Vagina (tissue), 2 donors: Measurements from ENCODE around the gene ENTPD1. TPM values are rescaled to one million over a fixed set of nuclear protein-coding genes. Genes with fewer than 3 reads are reported as not detected.

Experiments used
- DNase-seq, 2 donors: peaks; one replicate each; pipeline ENCODE4 v3.0.0-alpha.2; 2017; ENCODE audit errors: extremely low spot score in 2 of 2
- H3K27ac ChIP-seq: fragments of 200-600 bp; sonication (generic); one replicate; pipeline ENCODE4 v1.5.1; 2019
- H3K27me3 ChIP-seq: fragments of 200-600 bp; sonication (generic); one replicate; pipeline ENCODE4 v1.5.1; 2019
- H3K36me3 ChIP-seq, 2 donors: fragments of 200-600 bp; sonication (generic); one replicate each; pipeline ENCODE4 v1.5.1; 2017 to 2019
- H3K4me1 ChIP-seq: fragments of 200-600 bp; sonication (generic); one replicate; pipeline ENCODE4 v1.5.1; 2019
- H3K4me3 ChIP-seq, 2 donors: fragments of 200-600 bp; sonication (generic); 1 replicate in 1 of 2; 2 replicates in 1 of 2; pipeline ENCODE4 v1.5.1; 2016 to 2019
- H3K9me3 ChIP-seq: fragments of 200-600 bp; sonication (generic); one replicate; pipeline ENCODE4 v1.5.1; 2019
- POLR2A ChIP-seq, 2 donors: fragments of 450-650 bp; IDR thresholded peaks; one replicate each; pipeline ENCODE4 v1.6.1; 2017; ENCODE audit warnings: antibody characterized with exemption in 2 of 2, mild to moderate bottlenecking in 2 of 2, moderate library complexity in 2 of 2
- POLR2AphosphoS5 ChIP-seq, 2 donors: sonication (generic); formaldehyde crosslinking; IDR thresholded peaks; one replicate each; pipeline ENCODE4 v1.9.0; 2017; ENCODE audit warnings: antibody characterized with exemption in 2 of 2, mild to moderate bottlenecking in 2 of 2, low read depth in 1 of 2; ENCODE audit not compliant: insufficient read depth in 1 of 2
- intact Hi-C: fragments of 100-400 bp; cut with DNase I; formaldehyde crosslinking; loops from one replicate; pipeline ENCODE4 v1.15.1; 2023
- total RNA-seq: library from RNA; depleted of rRNA; stranded (reverse); fragments of >200 nt; gene quantifications from one replicate; pipeline ENCODE4 v1.2.3, GENCODE V29; 2016
- TF ChIP-seq, protein P1 (sequence below), 3 experiments: fragments of 450-650 bp in 2 of 3; fragments of 200-600 bp in 1 of 3; sonication (generic) in 1 of 3; IDR thresholded peaks; one replicate each; pipeline ENCODE4 v1.5.1; 2017 to 2019; ENCODE audit warnings: antibody characterized with exemption in 3 of 3, mild to moderate bottlenecking in 2 of 3, moderate library complexity in 2 of 3

Gene ENTPD1
- total RNA-seq, 1 donor from 2014 or later: 17.7 TPM

DNA sequence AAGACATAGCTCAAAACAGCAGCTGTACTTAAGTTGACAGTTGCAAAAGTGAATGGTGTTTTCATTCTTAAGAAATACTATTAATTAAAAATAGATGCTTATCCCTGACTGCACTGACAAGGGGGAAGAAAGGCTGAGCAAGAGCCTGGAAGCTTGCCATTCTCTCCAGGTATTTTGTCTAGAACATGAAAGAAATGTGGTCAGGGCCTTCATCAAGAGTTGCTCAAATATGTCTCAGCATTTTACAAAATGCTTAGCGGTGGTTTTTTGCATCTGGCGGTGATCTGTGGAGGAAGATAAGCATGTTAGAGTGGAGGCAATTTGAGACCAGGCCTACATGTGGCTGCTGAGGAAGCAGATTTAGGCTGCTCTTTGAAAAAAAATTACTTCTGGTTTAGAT, 105.4 kb downstream of the ENTPD1 start:
- intact Hi-C loops: no loop called here
- H3K9me3 ChIP-seq: no peaks in the 10 kb centered on the region
- no peaks in the 10 kb centered on the region for H3K4me1 ChIP-seq
- H3K36me3 ChIP-seq: peaks cover 0 to 7% of the 10 kb centered on the region in 2 donors
- no peak for DNase-seq
- no peaks in the 10 kb centered on the region for H3K27me3 ChIP-seq
- H3K27ac ChIP-seq: no peak overlapping the region
- TF ChIP-seq POLR2A (IDR thresholded peaks at IDR 0.05) (no peak), POLR2AphosphoS5 (IDR thresholded peaks at IDR 0.05; ENCODE audit: insufficient read depth in 1 of 2, low read depth in 1 of 2) (no peak)
- TF ChIP-seq, protein P1, sequence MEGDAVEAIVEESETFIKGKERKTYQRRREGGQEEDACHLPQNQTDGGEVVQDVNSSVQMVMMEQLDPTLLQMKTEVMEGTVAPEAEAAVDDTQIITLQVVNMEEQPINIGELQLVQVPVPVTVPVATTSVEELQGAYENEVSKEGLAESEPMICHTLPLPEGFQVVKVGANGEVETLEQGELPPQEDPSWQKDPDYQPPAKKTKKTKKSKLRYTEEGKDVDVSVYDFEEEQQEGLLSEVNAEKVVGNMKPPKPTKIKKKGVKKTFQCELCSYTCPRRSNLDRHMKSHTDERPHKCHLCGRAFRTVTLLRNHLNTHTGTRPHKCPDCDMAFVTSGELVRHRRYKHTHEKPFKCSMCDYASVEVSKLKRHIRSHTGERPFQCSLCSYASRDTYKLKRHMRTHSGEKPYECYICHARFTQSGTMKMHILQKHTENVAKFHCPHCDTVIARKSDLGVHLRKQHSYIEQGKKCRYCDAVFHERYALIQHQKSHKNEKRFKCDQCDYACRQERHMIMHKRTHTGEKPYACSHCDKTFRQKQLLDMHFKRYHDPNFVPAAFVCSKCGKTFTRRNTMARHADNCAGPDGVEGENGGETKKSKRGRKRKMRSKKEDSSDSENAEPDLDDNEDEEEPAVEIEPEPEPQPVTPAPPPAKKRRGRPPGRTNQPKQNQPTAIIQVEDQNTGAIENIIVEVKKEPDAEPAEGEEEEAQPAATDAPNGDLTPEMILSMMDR (IDR thresholded peaks at IDR 0.05): no peak
- H3K4me3 ChIP-seq: no peak overlapping the region

DNA sequence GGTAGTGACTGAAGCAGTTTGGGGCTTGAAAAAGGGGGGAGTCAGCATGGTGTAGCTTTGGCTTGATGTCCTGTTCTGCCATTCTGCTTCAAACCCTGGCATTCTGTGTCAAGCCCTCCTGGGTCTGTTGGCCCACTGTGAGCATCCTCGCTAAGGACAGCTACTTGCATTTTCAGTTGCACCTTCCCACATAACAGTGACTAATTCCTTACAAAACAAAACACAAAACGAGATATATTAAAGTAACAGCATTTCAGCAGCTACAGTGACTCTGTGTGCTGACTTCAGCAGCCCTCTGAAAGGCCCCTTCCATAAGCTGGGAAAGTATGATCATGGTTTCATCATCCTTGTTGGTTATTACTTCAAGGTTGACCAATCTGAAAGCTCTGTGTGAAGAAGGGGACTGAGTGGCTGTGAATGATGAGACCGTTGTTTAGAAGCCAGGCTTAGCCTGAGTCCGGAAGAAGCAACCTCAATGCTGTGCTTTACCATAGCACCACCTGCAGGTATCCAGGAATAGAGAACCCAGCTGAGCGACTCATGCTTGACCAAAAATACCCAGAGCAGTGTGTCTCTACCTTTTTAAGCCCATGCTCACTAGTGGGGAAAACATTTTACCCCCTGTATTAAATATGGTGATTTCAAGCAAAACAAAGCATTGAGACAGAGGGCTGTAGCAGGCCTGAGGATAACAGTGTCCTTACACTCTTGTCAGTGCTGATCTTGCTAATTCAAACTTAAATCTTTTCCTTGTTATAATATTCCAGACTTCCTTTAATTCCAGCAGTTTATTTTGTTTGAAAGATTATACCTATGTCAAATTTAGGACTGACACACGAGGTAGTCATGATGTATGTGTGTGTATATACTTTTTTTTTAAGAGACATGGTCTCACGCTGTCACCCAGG, 109.2 kb downstream of the ENTPD1 start:
- DNase-seq: no peak
- H3K27me3 ChIP-seq: no peaks in the 10 kb centered on the region
- no peaks in the 10 kb centered on the region for H3K9me3 ChIP-seq
- no peak overlapping the region for H3K4me3 ChIP-seq
- TF ChIP-seq, protein P1 (IDR thresholded peaks at IDR 0.05): peak; percentile 48 to 64 (median 53)
- TF ChIP-seq POLR2A (IDR thresholded peaks at IDR 0.05): no peak
- H3K27ac ChIP-seq: peak overlapping the region; percentile 62
- intact Hi-C loops: no loop called here
- H3K4me1 ChIP-seq: no peaks in the 10 kb centered on the region
- peaks cover 0 to 9% of the 10 kb centered on the region in 2 donors for H3K36me3 ChIP-seq

DNA sequence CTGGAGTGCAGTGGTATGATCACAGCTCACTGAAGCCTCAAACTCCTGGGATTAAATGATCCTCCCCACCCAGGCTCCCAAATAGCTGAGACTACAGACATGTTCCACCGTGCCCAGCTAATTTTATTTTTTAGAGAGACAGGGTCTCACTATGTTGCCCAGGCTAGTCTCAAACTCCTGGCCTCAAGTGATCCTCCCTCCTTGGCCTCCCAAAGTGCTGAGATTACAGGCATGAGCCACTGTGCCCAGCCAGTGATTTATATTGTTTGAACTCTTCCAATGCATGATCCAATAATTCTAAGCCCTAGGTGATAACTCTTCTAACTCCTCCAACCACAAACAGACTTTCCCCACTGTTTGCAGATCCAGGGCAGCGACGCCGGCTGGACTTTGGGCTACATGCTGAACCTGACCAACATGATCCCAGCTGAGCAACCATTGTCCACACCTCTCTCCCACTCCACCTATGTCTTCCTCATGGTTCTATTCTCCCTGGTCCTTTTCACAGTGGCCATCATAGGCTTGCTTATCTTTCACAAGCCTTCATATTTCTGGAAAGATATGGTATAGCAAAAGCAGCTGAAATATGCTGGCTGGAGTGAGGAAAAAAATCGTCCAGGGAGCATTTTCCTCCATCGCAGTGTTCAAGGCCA, 110.0 kb downstream of the ENTPD1 start:
- Histone ChIP-seq H3K4me3 (no peak overlapping the region), H3K27me3 (no peaks in the 10 kb centered on the region), H3K4me1 (no peaks in the 10 kb centered on the region), H3K9me3 (no peaks in the 10 kb centered on the region), H3K36me3 (peaks cover 0 to 9% of the 10 kb centered on the region in 2 donors), H3K27ac (peak overlapping the region; percentile 62)
- TF ChIP-seq POLR2A (IDR thresholded peaks at IDR 0.05): no peak
- TF ChIP-seq POLR2AphosphoS5 (IDR thresholded peaks at IDR 0.05; ENCODE audit: insufficient read depth in 1 of 2, low read depth in 1 of 2): no peak
- TF ChIP-seq, protein P1 (IDR thresholded peaks at IDR 0.05): no peak
- no peak for DNase-seq
- intact Hi-C loops: no loop called here

DNA sequence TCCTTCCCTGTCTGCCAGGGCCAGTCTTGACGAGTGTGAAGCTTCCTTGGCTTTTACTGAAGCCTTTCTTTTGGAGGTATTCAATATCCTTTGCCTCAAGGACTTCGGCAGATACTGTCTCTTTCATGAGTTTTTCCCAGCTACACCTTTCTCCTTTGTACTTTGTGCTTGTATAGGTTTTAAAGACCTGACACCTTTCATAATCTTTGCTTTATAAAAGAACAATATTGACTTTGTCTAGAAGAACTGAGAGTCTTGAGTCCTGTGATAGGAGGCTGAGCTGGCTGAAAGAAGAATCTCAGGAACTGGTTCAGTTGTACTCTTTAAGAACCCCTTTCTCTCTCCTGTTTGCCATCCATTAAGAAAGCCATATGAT, 110.5 kb downstream of the ENTPD1 start:
- Histone ChIP-seq H3K4me3 (no peak overlapping the region), H3K9me3 (no peaks in the 10 kb centered on the region), H3K27me3 (no peaks in the 10 kb centered on the region), H3K36me3 (peaks cover 0 to 9% of the 10 kb centered on the region in 2 donors), H3K27ac (no peak overlapping the region), H3K4me1 (no peaks in the 10 kb centered on the region)
- DNase-seq: no peak
- TF ChIP-seq POLR2AphosphoS5 (IDR thresholded peaks at IDR 0.05; ENCODE audit: insufficient read depth in 1 of 2, low read depth in 1 of 2) (no peak), POLR2A (IDR thresholded peaks at IDR 0.05) (no peak)
- TF ChIP-seq, protein P1 (IDR thresholded peaks at IDR 0.05): no peak
- intact Hi-C loops: no loop called here

DNA sequence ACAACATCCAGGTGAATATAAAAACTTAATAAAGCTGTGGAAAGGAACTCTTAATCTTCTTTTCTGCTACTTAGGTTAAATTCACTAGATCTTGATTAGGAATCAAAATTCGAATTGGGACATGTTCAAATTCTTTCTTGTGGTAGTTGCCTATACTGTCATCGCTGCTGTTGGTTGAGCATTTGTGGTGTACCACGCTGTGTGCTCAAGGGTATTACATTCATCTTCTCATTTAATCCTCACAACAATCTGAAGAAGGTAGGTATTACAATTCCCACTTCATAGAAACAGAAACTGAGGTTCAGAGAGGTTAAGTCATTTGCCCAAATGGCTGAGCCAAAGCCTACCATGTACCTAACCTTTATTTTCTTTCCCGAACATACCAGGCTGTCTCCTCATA, 111.9 kb downstream of the ENTPD1 start:
- Histone ChIP-seq H3K4me1 (no peaks in the 10 kb centered on the region), H3K4me3 (no peak overlapping the region), H3K36me3 (peaks cover 0 to 9% of the 10 kb centered on the region in 2 donors), H3K27ac (no peak overlapping the region), H3K27me3 (no peaks in the 10 kb centered on the region), H3K9me3 (no peaks in the 10 kb centered on the region)
- no peak for DNase-seq
- TF ChIP-seq, protein P1 (IDR thresholded peaks at IDR 0.05): no peak
- TF ChIP-seq POLR2A (IDR thresholded peaks at IDR 0.05) (no peak), POLR2AphosphoS5 (IDR thresholded peaks at IDR 0.05; ENCODE audit: insufficient read depth in 1 of 2, low read depth in 1 of 2) (no peak)
- intact Hi-C loops: no loop called here
